Suprapubic skin (tissue), 4 donors: ENCODE results near the gene ANKRA2.

Experiments
- POLR2A ChIP-seq, 2 donors: fragments of 450-650 bp; IDR thresholded peaks; one replicate each; pipeline ENCODE4 v1.6.1; 2017; ENCODE audit warnings: antibody characterized with exemption in 2 of 2, mild to moderate bottlenecking in 2 of 2, moderate library complexity in 2 of 2
- POLR2AphosphoS5 ChIP-seq, 3 donors: sonication (generic); formaldehyde crosslinking; IDR thresholded peaks; one replicate each; pipeline ENCODE4 v1.6.1; 2017; ENCODE audit warnings: antibody characterized with exemption in 3 of 3
- TF ChIP-seq, protein P1 (sequence below), 2 donors: fragments of 200-600 bp in 1 of 2; fragments of 450-650 bp in 1 of 2; sonication (generic) in 1 of 2; IDR thresholded peaks; one replicate each; pipeline ENCODE4 v1.5.1; 2016 to 2019; ENCODE audit warnings: antibody characterized with exemption in 2 of 2, mild to moderate bottlenecking in 1 of 2, moderate library complexity in 1 of 2

- TF ChIP-seq, protein P1, sequence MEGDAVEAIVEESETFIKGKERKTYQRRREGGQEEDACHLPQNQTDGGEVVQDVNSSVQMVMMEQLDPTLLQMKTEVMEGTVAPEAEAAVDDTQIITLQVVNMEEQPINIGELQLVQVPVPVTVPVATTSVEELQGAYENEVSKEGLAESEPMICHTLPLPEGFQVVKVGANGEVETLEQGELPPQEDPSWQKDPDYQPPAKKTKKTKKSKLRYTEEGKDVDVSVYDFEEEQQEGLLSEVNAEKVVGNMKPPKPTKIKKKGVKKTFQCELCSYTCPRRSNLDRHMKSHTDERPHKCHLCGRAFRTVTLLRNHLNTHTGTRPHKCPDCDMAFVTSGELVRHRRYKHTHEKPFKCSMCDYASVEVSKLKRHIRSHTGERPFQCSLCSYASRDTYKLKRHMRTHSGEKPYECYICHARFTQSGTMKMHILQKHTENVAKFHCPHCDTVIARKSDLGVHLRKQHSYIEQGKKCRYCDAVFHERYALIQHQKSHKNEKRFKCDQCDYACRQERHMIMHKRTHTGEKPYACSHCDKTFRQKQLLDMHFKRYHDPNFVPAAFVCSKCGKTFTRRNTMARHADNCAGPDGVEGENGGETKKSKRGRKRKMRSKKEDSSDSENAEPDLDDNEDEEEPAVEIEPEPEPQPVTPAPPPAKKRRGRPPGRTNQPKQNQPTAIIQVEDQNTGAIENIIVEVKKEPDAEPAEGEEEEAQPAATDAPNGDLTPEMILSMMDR (IDR thresholded peaks at IDR 0.05), result no peak
- TF ChIP-seq POLR2AphosphoS5 (IDR thresholded peaks at IDR 0.05) (no peak), POLR2A (IDR thresholded peaks at IDR 0.05) (no peak)
These were observed 58.4 kb downstream of the ANKRA2 start for GRCh38 chr5:73507062-73507461.
